Measurements from ENCODE around the gene MYO5B.
"Not testable (repeated sequence)": the region's sequence is repeated elsewhere in the genome, so short reads cannot be mapped to it uniquely, and the experiment has no call there.

The MYO5B gene

DNA sequence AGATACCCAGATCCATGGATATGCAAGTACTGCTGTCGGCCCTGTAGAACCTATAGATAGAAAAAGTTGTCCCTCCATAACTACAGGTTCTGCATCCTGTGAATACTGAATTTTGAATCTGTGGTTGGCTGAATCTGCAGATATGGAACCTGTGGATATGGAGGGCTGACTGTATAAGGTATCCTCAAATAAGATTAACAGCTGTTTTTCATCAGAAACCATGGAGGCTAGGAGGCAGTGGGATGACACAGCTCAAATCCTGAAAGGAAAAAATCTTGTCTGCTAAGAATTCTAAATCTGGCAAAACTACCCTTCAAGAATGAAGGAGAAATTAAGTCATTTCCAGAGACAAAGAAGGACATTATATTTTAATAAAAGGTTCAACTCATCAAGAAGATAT lies 367.0 kb downstream of the MYO5B start:
- no peak for DNase-seq (ENCODE audit: low read depth)

DNA sequence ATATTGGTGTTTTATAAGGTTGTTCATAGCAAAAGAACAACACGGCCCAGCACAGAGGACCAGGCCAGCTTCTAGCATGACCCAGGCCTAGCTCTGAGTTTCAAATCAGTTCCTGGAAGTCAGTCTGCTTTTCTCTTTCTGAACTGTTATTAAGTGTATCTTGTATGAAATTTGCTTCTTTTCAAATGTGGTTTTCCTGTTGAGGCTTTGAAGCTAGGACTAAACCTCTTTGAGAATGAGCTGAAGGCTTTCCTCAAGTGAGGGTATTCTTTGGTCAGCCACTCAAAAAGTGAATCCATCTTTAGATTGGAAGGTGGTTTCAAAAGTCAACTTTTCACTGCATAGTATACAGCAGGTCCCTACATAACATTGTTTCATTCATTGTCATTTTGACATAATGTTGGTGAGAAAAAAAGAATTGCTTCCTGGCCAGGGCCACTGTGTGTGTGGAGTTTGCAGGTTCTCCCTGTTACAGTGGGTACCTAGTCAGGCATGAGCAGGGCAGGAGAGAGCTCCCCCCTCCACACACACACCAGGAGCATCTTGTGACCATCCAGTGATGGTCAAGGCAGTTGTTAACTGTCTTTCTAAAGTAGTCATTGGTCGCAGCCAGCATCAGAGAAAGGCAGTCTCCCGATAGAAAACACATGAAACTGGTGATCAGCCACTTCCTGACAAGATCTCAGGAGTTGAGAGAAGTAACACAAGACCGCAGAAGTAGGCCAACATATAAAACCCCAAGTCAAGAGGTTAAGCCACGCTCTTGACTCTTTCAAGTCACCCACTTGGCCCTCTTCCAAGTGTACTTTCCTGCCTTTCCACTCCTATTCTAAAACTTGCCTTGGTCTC lies 374.9 kb downstream of the MYO5B start:
- DNase-seq (ENCODE audit: low read depth): no peak

DNA sequence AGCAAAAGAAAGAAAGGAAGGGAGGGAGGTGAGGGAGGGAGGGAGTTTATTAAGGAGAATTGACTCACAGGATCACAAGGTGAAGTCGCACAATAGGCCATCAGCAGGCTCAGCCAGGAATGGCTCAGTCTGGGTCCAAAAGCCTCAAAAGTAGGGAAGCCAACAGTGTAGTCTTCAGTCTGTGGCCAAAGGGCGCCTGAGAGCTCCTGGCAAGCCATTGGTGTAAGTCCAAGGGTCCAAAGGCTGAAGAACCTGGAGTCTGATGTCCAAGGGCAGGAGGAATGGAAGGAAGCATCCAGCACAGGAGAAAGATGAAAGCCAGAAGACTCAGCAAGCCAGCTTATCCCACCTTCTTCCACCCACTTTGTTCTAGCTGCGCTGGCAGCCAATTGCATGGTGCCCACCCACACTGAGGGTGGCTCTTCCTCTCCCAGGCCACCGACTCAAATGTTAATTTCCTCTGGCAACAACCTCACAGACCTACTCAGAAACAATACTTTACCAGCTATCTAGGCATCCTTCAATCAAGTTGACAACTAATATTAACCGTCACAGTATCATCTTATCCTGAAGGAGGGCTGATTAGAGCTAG lies 375.8 kb downstream of the MYO5B start:
- DNase-seq (ENCODE audit: low read depth): no peak

DNA sequence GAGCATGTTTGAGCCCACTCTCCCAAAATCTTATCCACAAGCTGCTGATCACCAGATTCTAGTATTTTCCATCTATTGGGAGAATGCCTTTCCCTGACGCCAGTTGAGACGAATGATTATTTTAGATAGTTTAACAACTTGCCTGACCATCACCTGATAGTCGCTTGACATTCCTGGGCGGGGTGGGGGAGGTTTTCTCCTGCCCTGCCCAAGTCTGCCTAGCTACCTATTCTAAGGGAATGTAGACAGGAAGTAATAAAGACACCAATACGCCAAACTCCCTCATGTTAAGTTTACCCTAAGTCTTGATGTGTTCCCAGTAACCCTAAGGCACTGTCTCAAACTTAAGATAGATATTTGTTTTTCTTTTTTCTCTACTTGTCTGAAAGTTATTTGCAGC lies 377.0 kb downstream of the MYO5B start:
- no peak for DNase-seq (ENCODE audit: low read depth)

DNA sequence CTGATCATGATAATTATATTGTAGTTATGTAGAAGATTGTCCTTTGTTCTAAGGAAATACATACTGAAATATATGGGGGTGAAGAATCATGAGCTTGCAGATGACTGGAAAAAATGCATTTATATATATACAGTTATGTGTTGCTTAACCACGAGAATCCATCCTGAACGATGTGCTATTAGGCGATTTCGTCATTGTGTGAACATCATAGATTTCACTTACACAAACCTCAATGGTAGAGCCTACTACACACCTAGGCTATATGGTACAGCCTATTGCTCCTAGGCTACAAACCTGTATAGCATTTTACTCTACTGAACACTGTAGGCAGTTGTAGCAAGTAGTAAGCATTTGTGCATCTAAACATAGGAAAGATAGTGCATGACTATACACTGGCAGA lies 379.0 kb downstream of the MYO5B start:
- DNase-seq (ENCODE audit: low read depth): no peak

DNA sequence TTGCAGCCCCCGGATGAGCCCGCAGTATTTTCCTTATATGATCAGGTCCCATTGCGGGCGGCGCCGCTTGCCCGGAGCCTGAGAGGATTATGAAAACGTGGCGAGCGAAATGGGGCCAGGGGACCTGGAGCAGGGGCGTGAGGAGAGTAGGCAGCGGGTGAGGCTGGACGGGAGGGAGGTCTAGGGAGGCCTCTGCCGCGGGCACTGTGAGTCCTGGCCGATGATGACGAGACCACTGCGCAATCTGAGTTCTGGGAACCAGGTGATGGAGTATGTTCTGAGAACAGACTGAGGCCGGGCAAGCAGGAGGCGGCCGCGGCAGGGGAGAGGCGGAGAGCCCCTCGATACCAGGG lies 380.8 kb downstream of the MYO5B start:
- DNase-seq (ENCODE audit: low read depth): no peak

DNA sequence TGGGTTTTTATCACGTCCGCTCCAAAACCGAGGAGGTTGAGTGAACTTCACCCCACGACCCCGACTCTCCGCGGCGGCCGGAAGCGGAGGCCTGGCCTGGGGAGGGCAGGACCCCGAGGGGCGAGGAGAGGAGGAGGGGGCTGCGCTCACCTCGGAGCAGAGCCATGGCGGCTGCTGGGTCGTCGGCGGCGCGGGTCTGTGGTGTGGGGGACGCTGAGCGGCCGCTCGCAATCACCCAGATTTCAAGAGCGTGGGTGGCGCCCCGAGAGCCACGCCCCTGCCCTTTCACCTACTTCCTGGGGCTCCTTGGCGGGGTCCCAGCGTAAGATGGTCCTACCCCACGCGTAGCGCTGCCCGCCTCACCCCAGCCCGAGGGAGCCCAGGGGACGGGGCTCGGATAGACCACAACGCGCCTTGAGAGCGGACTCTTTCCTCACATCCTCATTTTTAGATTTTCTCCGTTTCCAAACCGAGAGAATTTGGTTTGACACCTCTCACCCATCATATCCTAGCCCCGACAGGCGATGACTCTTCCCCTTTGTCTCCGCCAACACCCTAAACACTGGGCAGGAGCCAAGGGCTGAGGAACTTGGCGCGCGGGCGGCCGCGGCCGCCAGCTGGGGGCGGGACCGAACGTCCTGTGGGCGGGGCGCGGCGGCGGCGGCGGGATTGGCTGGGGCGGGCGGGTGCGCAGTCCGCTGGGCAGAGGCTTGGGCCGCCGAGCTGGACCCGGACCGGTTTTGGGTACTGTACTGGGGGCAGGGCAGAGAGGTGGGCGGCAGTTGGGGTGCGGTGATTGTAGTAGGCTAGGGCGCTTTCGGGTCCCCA lies 381.4 kb downstream of the MYO5B start, which contains the start of gene ACAA2:
TSS of gene ACAA2 (minus strand) at position 215 of the 828 bp plus-strand sequence. CDS start at position 166, 49 bp downstream.
- DNase-seq (ENCODE audit: low read depth): no peak

DNA sequence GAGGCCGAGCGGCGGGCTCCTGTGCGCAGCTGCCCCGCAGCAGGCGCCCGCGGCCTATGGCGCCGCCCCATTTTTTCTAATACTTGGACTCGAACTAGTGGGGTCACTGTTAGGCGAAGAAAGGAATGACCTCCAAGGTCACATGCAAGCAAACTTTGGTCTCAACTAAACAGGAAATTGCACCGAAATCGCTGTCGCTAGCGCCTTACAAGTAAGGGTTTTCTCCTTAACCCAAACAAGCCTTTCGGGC lies 382.0 kb downstream of the MYO5B start:
- DNase-seq (ENCODE audit: low read depth): no peak

DNA sequence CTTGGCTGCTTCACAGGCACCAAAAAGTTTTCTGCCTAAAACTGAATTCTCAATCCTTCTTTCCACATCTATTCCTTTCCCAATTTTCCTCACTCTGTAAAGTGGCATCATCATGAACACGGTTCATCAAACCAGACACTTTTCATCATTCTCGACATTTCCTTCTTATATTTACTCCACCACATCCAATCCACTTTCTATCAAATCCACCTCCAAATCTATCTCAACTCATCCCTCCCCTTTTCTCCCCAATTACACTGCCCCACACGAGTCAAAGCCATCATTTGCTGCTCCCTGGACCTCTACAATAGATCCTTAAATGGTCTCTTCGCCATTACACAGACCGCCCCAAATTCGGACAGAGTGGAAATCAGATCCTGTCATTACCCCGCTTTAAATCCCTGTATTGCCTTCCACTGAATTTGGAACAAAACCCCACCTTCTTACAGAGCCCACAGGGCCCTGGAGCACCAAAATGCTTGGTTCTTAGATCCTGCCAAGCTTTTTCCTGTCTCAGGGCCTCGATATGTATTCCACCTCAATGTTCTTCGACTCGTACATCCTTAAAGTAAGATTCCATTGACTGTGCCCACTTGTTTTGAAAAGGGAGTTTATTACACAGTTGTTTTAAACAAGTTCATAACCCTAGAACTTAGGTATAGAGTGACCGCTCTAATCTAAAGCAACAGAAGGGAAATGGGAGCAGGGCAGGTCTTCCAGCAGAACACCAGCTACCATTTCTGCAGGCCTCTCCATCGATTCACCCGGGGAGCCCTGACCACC lies 382.5 kb downstream of the MYO5B start:
- DNase-seq (ENCODE audit: low read depth): no peak

DNA sequence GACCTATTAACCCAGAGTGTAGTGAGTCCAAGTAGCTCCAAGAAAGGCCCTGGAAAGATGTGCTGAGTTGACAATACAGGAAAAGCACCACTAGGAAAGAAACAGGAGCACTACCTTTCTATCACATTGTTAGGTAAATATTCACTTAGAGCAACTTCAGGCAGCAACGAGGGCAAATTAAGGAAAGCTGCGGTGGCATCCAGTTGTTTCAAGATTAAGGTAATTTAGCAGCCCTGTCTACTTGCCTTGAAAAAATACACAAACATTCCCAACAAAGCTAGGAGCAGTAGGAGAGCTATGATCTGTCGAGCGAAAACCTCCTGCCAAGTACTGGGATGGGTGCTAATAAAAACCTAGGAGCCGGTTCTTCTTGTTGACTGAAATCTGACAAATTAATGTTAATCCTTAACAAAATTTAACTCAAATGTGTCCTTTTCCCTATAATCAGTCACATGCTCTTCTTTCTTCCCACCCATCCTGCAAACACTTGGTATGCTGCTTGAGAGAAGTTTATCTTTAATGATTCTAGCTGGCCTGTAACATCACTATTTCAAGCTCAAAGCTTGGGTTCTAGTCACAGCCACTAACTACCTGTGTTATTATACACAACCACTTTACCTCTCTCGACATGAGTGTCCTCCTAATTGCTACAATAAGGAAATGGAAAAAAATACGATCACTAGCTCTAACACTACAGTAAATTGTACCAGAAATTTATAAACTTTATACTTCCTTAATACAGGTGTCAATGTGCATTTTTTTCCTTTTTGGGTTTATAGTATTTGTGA lies 383.6 kb downstream of the MYO5B start:
- DNase-seq (ENCODE audit: low read depth): no peak

DNA sequence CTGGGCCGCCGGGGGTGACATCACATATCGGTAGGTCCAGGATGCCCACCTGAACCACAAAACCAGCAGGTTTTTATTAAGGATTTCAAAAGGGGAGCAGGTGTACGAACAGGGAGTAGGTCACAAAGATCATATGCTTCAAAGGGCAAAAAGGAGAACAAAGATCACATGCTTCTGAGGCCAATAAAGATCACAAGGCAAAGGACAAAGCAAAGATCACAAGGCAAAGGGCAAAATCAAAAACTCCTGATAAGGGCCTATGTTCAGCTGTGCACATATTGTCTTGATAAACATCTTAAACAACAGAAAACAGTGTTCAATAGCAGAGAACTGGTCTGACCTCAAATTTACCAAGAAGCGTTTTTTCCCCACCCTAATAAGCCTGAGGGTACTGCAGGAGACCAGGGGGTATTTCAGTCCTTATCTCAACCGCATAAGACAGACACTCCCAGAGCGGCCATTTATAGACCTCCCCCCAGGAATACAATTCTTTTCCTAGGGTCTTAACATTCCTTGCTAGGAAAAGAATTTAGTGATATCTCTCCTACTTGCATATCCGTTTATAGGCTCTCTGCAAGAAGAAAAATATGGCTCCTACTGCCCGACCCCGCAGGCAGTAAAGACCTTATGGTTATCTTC lies 386.3 kb downstream of the MYO5B start:
- DNase-seq (ENCODE audit: low read depth): not testable (repeated sequence)

DNA sequence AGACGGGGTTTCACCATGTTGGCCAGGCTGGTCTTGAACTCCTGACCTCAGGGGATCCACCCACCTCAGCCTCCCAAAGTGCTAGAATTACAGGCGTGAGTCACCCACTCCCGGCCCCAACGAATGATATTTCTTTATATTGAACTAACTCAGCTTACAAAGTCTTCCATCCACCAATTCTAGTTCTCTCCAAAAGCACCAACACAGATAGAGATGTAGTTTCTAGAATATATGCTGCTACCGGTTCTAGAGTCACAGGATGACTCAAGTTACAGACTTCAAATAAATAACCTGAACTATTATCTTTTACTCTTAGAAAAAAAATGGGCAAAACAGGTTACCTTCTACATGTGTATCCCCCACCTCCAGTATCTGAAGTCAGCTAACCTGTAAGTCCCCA lies 390.9 kb downstream of the MYO5B start:
- no peak for DNase-seq (ENCODE audit: low read depth)

DNA sequence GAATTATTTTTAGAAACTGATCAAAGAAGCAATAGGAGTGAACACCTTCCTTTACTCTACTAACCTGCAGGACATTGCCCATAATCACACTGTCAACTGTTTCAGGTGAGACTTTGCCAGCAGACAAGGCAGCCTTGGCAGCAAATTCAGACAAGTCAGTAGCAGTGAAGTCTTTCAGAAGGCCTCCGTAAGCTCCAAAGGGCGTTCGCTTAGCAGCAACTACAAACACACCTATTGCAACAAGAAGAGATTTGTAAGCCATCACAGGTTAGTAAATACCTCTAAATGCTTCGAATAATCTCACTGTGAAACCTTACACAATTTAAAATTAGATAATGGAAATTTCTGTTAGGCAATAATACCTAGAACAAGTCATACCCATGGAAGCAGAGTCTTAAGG lies 392.3 kb downstream of the MYO5B start:
- DNase-seq (ENCODE audit: low read depth): no peak

DNA sequence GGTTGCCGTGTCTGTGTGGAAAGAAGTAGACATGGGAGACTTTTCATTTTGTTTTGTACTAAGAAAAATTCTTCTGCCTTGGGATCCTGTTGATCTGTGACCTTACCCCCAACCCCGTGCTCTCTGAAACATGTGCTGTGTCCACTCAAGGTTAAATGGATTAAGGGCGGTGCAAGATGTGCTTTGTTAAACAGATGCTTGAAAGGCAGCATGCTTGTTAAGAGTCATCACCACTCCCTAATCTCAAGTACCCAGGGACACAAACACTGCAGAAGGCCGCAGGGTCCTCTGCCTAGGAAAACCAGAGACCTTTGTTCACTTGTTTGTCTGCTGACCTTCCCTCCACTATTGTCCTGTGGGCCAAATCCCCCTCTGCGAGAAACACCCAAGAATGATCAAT lies 394.5 kb downstream of the MYO5B start:
- not testable (repeated sequence) for DNase-seq (ENCODE audit: low read depth)

DNA sequence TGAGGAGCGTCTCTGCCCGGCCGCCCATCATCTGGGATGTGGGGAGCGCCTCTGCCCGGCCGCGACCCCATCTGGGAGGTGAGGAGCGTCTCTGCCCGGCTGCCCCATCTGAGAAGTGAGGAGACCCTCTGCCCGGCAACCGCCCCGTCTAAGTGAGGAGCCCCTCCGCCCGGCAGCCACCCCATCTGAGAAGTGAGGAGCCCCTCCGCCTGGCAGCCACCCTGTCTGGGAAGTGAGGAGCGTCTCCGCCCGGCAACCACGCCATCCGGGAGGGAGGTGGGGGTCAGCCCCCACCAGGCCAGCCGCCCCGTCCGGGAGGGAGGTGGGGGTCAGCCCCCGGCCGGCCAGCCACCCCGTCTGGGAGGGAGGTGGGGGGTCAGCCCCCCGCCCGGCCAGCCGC lies 395.1 kb downstream of the MYO5B start:
- not testable (repeated sequence) for DNase-seq (ENCODE audit: low read depth)

DNA sequence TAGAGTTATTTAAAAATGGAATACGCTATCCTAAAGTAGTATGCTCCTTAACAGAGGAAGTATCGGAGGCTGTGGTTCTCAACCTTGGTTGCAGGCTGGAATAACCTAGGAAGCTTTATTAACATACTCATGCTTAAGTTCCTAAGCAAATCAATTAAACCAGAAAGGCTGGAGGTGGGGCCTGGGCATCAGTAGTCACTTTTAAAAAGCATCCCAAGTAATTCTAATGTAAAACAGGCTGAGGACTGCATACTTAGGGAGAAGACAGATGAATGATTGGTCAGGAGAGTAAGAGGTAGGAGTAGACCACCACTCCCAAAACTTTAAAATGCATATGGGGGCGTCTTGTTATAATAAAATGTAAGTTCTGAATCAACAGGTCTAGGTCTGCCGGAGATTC lies 396.9 kb downstream of the MYO5B start:
- no peak for DNase-seq (ENCODE audit: low read depth)

DNA sequence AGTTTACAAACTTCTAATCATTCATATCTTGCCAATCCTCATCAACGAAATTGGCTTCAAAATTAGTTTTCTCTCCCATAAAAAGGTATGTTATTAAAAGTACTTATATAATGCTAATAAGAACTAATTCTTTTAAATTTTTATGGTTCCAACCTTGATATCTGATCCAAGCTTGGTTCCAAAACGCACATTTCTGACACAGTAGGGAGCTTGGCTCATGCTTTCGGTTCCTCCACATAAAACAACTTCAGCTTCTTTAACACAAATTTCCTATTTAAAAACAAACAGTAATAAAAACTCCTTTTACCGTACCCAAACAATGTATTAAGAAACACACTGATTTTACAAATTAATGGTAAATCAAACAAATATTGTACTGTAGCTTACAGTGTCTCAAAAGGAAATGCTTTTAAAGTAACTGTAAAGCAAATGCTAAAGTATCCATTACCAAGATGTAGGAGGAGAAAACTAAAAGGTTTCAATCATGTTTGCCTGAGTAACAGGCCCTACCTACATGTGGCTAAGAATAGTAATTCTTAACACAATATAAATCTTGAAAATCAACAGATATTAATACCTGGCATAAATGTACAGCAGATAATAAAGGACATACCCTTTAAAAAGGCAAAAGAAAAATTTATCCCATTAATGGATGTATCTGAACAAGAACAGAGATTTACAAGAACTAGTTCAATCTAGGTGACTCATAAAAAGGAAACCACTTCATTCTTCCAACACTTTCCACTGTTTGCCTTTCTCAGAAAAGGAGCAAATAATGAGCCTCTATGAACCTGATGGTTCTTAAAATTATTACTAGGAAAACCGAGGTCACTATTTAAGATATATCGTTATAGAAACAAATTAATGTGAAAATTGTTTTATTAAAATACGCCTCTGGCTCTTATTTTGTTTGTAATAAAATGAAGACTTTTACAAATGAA lies 399.1 kb downstream of the MYO5B start:
- no peak for DNase-seq (ENCODE audit: low read depth)

DNA sequence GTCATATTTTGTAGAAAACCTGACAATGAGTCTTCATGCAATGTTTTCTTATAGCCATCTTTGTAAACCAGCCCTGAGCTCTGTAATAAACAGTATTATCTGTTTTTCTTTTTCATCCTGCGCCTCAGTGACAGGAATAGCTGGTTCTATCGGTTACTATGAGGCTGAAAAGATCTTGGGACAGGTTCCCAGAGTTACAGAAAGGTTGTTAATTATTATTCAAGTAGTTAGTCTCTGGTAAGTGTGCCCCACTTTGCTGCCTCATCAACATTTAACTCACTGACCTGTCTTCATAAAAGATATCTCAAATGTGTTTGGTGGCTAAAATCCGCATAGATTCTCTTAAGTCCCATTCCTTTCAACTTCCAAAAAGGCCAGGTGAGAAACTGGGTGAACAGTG lies 400.2 kb downstream of the MYO5B start:
- no peak for DNase-seq (ENCODE audit: low read depth)

DNA sequence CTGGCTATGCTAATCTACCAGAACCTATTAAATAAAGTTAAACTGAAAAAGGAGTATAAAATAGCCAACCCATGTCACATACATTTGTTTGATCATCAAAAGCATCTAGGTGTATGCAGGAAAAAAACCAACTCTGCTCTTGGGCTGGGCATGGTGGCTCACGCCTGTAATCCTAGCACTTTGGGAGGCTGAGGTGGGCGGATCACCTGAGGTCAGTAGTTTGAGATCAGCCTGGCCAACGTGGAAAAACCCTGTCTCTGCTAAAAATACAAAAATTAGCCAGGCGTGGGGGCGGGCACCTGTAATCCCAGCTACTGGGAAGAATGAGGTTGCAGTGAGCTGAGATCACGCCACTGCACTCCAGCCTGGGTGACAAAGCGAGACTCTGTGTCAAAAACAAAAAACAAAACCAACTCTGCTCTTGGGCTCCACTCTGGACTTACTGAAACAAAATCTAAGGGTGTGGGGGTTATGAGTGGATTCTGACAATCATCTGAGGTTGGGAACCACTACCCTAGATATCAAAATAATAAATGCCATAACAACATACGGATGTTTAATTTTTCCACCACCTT lies 405.3 kb downstream of the MYO5B start:
- DNase-seq (ENCODE audit: low read depth): not testable (repeated sequence)
